ENCODE data around the gene RFX1.

GRCh38 chr19:13929956-13930355 is 76.2 kb downstream of the RFX1 start:
- TF ChIP-seq CTCF (IDR thresholded peaks at IDR 0.05) (no peak), POLR2AphosphoS5 (IDR thresholded peaks at IDR 0.05) (no peak)

Measured in esophagus muscularis mucosa (tissue), 3 donors.